Calu3 (cell line): Measurements from ENCODE around the gene IMMP2L. TPM values are rescaled to one million over a fixed set of nuclear protein-coding genes. Genes with fewer than 3 reads are reported as not detected.
"Not testable (repeated sequence)": the region's sequence is repeated elsewhere in the genome, so short reads cannot be mapped to it uniquely, and the experiment has no call there.

ENCODE experiments used
- BruUV-seq: library from RNA; stranded (reverse); fragments of 400-500 nt; replicated peaks from 2 replicates; lab custom pipeline; 2021; lab: Mats Ljungman, UMichigan
- CTCF ChIA-PET: fragments of 300-600 bp; sonication (Branson Sonifier 250); formaldehyde crosslinking; loops from one replicate; lab custom pipeline; 2022; ENCODE audit warnings: antibody characterized with exemption; lab: Charles Lee
- DNase-seq: peaks from one replicate; pipeline ENCODE4 v3.0.0; 2022
- H3K27ac Mint-ChIP-seq: one replicate; pipeline ENCODE4 v1.8.0; 2022; ENCODE audit warnings: mixed read lengths; ENCODE audit not compliant: unreplicated experiment
- H3K27me3 Mint-ChIP-seq: one replicate; pipeline ENCODE4 v1.8.0; 2022; ENCODE audit warnings: mixed read lengths; ENCODE audit not compliant: unreplicated experiment
- H3K36me3 Mint-ChIP-seq: one replicate; pipeline ENCODE4 v1.8.0; 2022; ENCODE audit warnings: mild to moderate bottlenecking, moderate library complexity, mixed read lengths; ENCODE audit not compliant: insufficient read depth, unreplicated experiment
- H3K4me1 Mint-ChIP-seq: one replicate; pipeline ENCODE4 v1.8.0; 2022; ENCODE audit warnings: mild to moderate bottlenecking, low read depth, mixed read lengths; ENCODE audit not compliant: unreplicated experiment
- H3K4me3 Mint-ChIP-seq: one replicate; pipeline ENCODE4 v1.8.0; 2022; ENCODE audit warnings: mild to moderate bottlenecking, low read depth, moderate library complexity, mixed read lengths; ENCODE audit not compliant: unreplicated experiment
- H3K9me3 Mint-ChIP-seq: one replicate; pipeline ENCODE4 v1.8.0; 2022; ENCODE audit warnings: low read depth, mixed read lengths; ENCODE audit not compliant: unreplicated experiment
- CTCF ChIP-seq: fragments of 200-600 bp; IDR thresholded peaks from one replicate; pipeline ENCODE4 v1.8.0; 2022; ENCODE audit warnings: antibody characterized with exemption; ENCODE audit not compliant: unreplicated experiment
- intact Hi-C: fragments of 100-400 bp; cut with micrococcal nuclease; formaldehyde crosslinking; loops from one replicate; pipeline ENCODE4 v1.10.0; 2022; ENCODE audit not compliant: unreplicated experiment
- total RNA-seq: library from RNA; stranded (reverse); gene quantifications from 2 replicates; pipeline ENCODE4 v1.2.3, GENCODE V29; 2022

IMMP2L gene
- total RNA-seq, 1 experiment from 2014 or later = 28.6 TPM

- Mint-ChIP-seq H3K9me3 (no peaks in the 10 kb centered on the region), H3K4me3 (no peak overlapping the region), H3K4me1 (no peaks in the 10 kb centered on the region), H3K27me3 (no peaks in the 10 kb centered on the region), H3K27ac (no peak overlapping the region), H3K36me3 (no peaks in the 10 kb centered on the region)
- no TSS peak for BruUV-seq
- no peak for TF ChIP-seq CTCF
- CTCF ChIA-PET = interaction anchor here (0.6 kb wide), 1 partner anchor 547 kb away, joined by 3 read pairs; no protein-coding TSS in a partner anchor
- intact Hi-C loops = no loop called here
- DNase-seq = no peak
These were observed 488.1 kb downstream of the IMMP2L start for GRCh38 chr7:111074071-111074747.

- H3K27ac Mint-ChIP-seq, H3K27me3 Mint-ChIP-seq, BruUV-seq, DNase-seq, H3K36me3 Mint-ChIP-seq, H3K4me3 Mint-ChIP-seq, intact Hi-C loops, H3K4me1 Mint-ChIP-seq, CTCF ChIA-PET, H3K9me3 Mint-ChIP-seq: not testable (repeated sequence)
These were observed 489.6 kb downstream of the IMMP2L start for GRCh38 chr7:111072658-111073057.

- CTCF ChIA-PET = no interaction called here
- Mint-ChIP-seq H3K27me3 (no peaks in the 10 kb centered on the region), H3K4me1 (no peaks in the 10 kb centered on the region), H3K9me3 (no peaks in the 10 kb centered on the region), H3K4me3 (no peak overlapping the region), H3K36me3 (no peaks in the 10 kb centered on the region), H3K27ac (no peak overlapping the region)
- intact Hi-C loops = no loop called here
- no TSS peak for BruUV-seq
- no peak for DNase-seq
- no peak for TF ChIP-seq CTCF
These were observed 490.7 kb downstream of the IMMP2L start for GRCh38 chr7:111071556-111071955.

- no peaks in the 10 kb centered on the region for H3K4me1 Mint-ChIP-seq
- H3K4me3 Mint-ChIP-seq = no peak overlapping the region
- no peak overlapping the region for H3K27ac Mint-ChIP-seq
- H3K9me3 Mint-ChIP-seq = peaks cover 4% of the 10 kb centered on the region
- intact Hi-C loops = no loop called here
- DNase-seq = no peak
- no peaks in the 10 kb centered on the region for H3K36me3 Mint-ChIP-seq
- no peaks in the 10 kb centered on the region for H3K27me3 Mint-ChIP-seq
- BruUV-seq = no TSS peak
- TF ChIP-seq CTCF = no peak
- CTCF ChIA-PET = interaction anchor here (0.7 kb wide), 1 partner anchor 147 kb away, joined by 4 read pairs; no protein-coding TSS in a partner anchor
These were observed 493.7 kb downstream of the IMMP2L start for GRCh38 chr7:111068618-111069017.

GRCh38 chr7:111067682-111068081, 494.6 kb downstream of the IMMP2L start:
- no peaks in the 10 kb centered on the region for H3K36me3 Mint-ChIP-seq
- no peak for DNase-seq
- no TSS peak for BruUV-seq
- H3K4me1 Mint-ChIP-seq = no peaks in the 10 kb centered on the region
- H3K27ac Mint-ChIP-seq = no peak overlapping the region
- TF ChIP-seq CTCF = no peak
- peaks cover 7% of the 10 kb centered on the region for H3K9me3 Mint-ChIP-seq
- no peaks in the 10 kb centered on the region for H3K27me3 Mint-ChIP-seq
- CTCF ChIA-PET = no interaction called here
- no peak overlapping the region for H3K4me3 Mint-ChIP-seq
- intact Hi-C loops = no loop called here
